SK-N-SH treated with all-trans-retinoic acid at 6 μM for 48 hours (cell line): ENCODE data around the gene RPAP3.
A peak's percentile ranks its signal among the peaks of the same experiment; 100 is the strongest.

Experiments
- ATAC-seq: fragments of 200-7000 bp; cut with Tn5 transposase; 3 replicates; pipeline ENCODE4 v1.9.1; 2020; ENCODE audit warnings: mild to moderate bottlenecking, moderate library complexity
- ARNTL ChIP-seq: fragments of 450-650 bp; formaldehyde crosslinking; IDR thresholded peaks from 2 replicates; pipeline ENCODE4 v1.5.0; 2020; ENCODE audit warnings: low read depth, mild to moderate bottlenecking, moderate library complexity, borderline replicate concordance
- CREB5 ChIP-seq: fragments of 250-450 bp; sonication (Bioruptor Pico); IDR thresholded peaks from 2 replicates; pipeline ENCODE4 v1.5.1; 2020; ENCODE audit warnings: low read depth, mild to moderate bottlenecking, moderate library complexity
- CSDC2 ChIP-seq: fragments of 250-450 bp; sonication (Bioruptor Pico); IDR thresholded peaks from 2 replicates; pipeline ENCODE4 v1.5.0; 2020; ENCODE audit warnings: mild to moderate bottlenecking, moderate library complexity
- CSRNP3 ChIP-seq: fragments of 250-450 bp; sonication (Bioruptor Pico); IDR thresholded peaks from 2 replicates; pipeline ENCODE4 v1.5.1; 2021; ENCODE audit warnings: mild to moderate bottlenecking, moderate library complexity
- ESRRG ChIP-seq: fragments of 250-450 bp; sonication (Bioruptor Pico); IDR thresholded peaks from 2 replicates; pipeline ENCODE4 v1.6.1; 2021; ENCODE audit warnings: mild to moderate bottlenecking
- GLIS3 ChIP-seq: fragments of 250-450 bp; sonication (Bioruptor Pico); IDR thresholded peaks from 2 replicates; pipeline ENCODE4 v1.5.0; 2020; ENCODE audit warnings: mild to moderate bottlenecking, moderate library complexity
- ISL1 ChIP-seq: fragments of 250-450 bp; sonication (Bioruptor Pico); IDR thresholded peaks from 2 replicates; pipeline ENCODE4 v2.1.2; 2022; ENCODE audit warnings: mild to moderate bottlenecking, moderate library complexity
- OSR1 ChIP-seq: fragments of 250-450 bp; sonication (Bioruptor Pico); IDR thresholded peaks from 2 replicates; pipeline ENCODE4 v1.8.0; 2022; ENCODE audit warnings: moderate library complexity, mild to moderate bottlenecking, inconsistent platforms
- POU6F1 ChIP-seq: fragments of 250-450 bp; sonication (Bioruptor Pico); IDR thresholded peaks from 2 replicates; pipeline ENCODE4 v1.8.0; 2021; ENCODE audit warnings: low read depth, mild to moderate bottlenecking, moderate library complexity, borderline replicate concordance
- PPARA ChIP-seq: fragments of 250-450 bp; sonication (Bioruptor Pico); IDR thresholded peaks from 2 replicates; pipeline ENCODE4 v1.5.0; 2020; ENCODE audit warnings: mild to moderate bottlenecking, borderline replicate concordance
- RARB ChIP-seq: fragments of 250-450 bp; sonication (Bioruptor Pico); IDR thresholded peaks from 2 replicates; pipeline ENCODE4 v1.8.0; 2021; ENCODE audit warnings: mild to moderate bottlenecking, moderate library complexity
- SNAI2 ChIP-seq: fragments of 250-450 bp; sonication (Bioruptor Pico); IDR thresholded peaks from 2 replicates; pipeline ENCODE4 v1.5.0; 2020; ENCODE audit warnings: mild to moderate bottlenecking, moderate library complexity
- TCF4 ChIP-seq: fragments of 250-450 bp; sonication (Bioruptor Pico); IDR thresholded peaks from 2 replicates; pipeline ENCODE4 v1.8.0; 2021; ENCODE audit warnings: mild to moderate bottlenecking, moderate library complexity, borderline replicate concordance
- TOX ChIP-seq: fragments of 250-450 bp; sonication (Bioruptor Pico); IDR thresholded peaks from 2 replicates; pipeline ENCODE4 v1.8.0; 2021; ENCODE audit warnings: mild to moderate bottlenecking, moderate library complexity, borderline replicate concordance
- ZC3H10 ChIP-seq: fragments of 250-450 bp; sonication (Bioruptor Pico); IDR thresholded peaks from 2 replicates; pipeline ENCODE4 v1.5.1; 2021; ENCODE audit warnings: mild to moderate bottlenecking, moderate library complexity
- ZFP3 ChIP-seq: fragments of 250-450 bp; sonication (Bioruptor Pico); IDR thresholded peaks from 2 replicates; pipeline ENCODE4 v1.5.0; 2020; ENCODE audit warnings: mild to moderate bottlenecking, moderate library complexity
- ZFP30 ChIP-seq: fragments of 450-650 bp; formaldehyde crosslinking; IDR thresholded peaks from 2 replicates; pipeline ENCODE4 v1.5.0; 2022; ENCODE audit warnings: mild to moderate bottlenecking, moderate library complexity
- ZNF565 ChIP-seq: fragments of 450-650 bp; formaldehyde crosslinking; conservative IDR thresholded peaks from 2 replicates; pipeline ENCODE4 v1.5.0; 2020; ENCODE audit warnings: low read depth, mild to moderate bottlenecking, moderate library complexity
- ZNF70 ChIP-seq: fragments of 450-650 bp; formaldehyde crosslinking; IDR thresholded peaks from 2 replicates; pipeline ENCODE4 v1.5.0; 2020; ENCODE audit warnings: mild to moderate bottlenecking, moderate library complexity
- ZNF8 ChIP-seq: fragments of 450-650 bp; formaldehyde crosslinking; IDR thresholded peaks from 2 replicates; pipeline ENCODE4 v1.5.0; 2020; ENCODE audit warnings: mild to moderate bottlenecking, moderate library complexity

The RPAP3 gene

GRCh38 chr12:47739297-47739696, 33.5 kb upstream of the RPAP3 start:
- no peak for TF ChIP-seq GLIS3 (CRISPR knock-in tag)
- no peak for TF ChIP-seq ZNF70 (CRISPR knock-in tag)
- TF ChIP-seq ARNTL (CRISPR knock-in tag) = no peak
- no peak for TF ChIP-seq ZFP3 (CRISPR knock-in tag)
- TF ChIP-seq SNAI2 (CRISPR knock-in tag) = no peak
- no peak for TF ChIP-seq ZFP30 (CRISPR knock-in tag)
- no peak for TF ChIP-seq ISL1
- no peak for TF ChIP-seq ZNF8 (CRISPR knock-in tag)
- no peak for TF ChIP-seq ZNF565 (CRISPR knock-in tag)
- no peak for TF ChIP-seq OSR1 (CRISPR knock-in tag)
- no peak for TF ChIP-seq TCF4 (CRISPR knock-in tag)
- no peak for TF ChIP-seq RARB
- TF ChIP-seq TOX = no peak
- TF ChIP-seq ESRRG (CRISPR knock-in tag) = no peak
- ATAC-seq = no peak

GRCh38 chr12:47737936-47738594, 32.2 kb upstream of the RPAP3 start:
- ATAC-seq = no peak
- TF ChIP-seq GLIS3 (CRISPR knock-in tag) (no peak), ESRRG (CRISPR knock-in tag) (no peak), ISL1 (no peak), ZFP30 (CRISPR knock-in tag) (no peak), TOX (no peak), SNAI2 (CRISPR knock-in tag) (no peak)

GRCh38 chr12:47736877-47737676, 31.2 kb upstream of the RPAP3 start:
- TF ChIP-seq GLIS3 (CRISPR knock-in tag) (no peak), TCF4 (CRISPR knock-in tag) (peak; percentile 93), CSDC2 (CRISPR knock-in tag) (no peak), ZNF70 (CRISPR knock-in tag) (peak; percentile 97), ZC3H10 (CRISPR knock-in tag) (no peak)
- peak; percentile 50 for ATAC-seq

- no peak for ATAC-seq
- TF ChIP-seq CSDC2 (CRISPR knock-in tag) (no peak), ESRRG (CRISPR knock-in tag) (no peak), PPARA (no peak), ZFP30 (CRISPR knock-in tag) (no peak), CREB5 (CRISPR knock-in tag) (no peak), ZC3H10 (CRISPR knock-in tag) (no peak), RARB (no peak), OSR1 (CRISPR knock-in tag) (no peak), ISL1 (no peak), ZFP3 (CRISPR knock-in tag) (no peak), TOX (no peak), ZNF8 (CRISPR knock-in tag) (no peak), POU6F1 (CRISPR knock-in tag) (no peak), ARNTL (CRISPR knock-in tag) (no peak), GLIS3 (CRISPR knock-in tag) (no peak), ZNF565 (CRISPR knock-in tag) (no peak), ZNF70 (CRISPR knock-in tag) (no peak), SNAI2 (CRISPR knock-in tag) (no peak), TCF4 (CRISPR knock-in tag) (no peak), CSRNP3 (no peak)
- TF ChIP-seq, all 23 proteins: peak for 0
Measured at GRCh38 chr12:47736216-47736615, 30.4 kb upstream of the RPAP3 start.

GRCh38 chr12:47735649-47736048, 29.8 kb upstream of the RPAP3 start:
- TF ChIP-seq CSDC2 (CRISPR knock-in tag) (no peak), TOX (no peak), ZNF70 (CRISPR knock-in tag) (no peak), GLIS3 (CRISPR knock-in tag) (no peak), ISL1 (no peak), ZC3H10 (CRISPR knock-in tag) (no peak), SNAI2 (CRISPR knock-in tag) (no peak), ESRRG (CRISPR knock-in tag) (no peak), OSR1 (CRISPR knock-in tag) (no peak), ZFP3 (CRISPR knock-in tag) (no peak), ZNF8 (CRISPR knock-in tag) (no peak), ZFP30 (CRISPR knock-in tag) (no peak)
- TF ChIP-seq, all 23 proteins: peak for 0
- ATAC-seq = no peak
